Breast epithelium (tissue), 4 donors: ENCODE results near the gene E2F4. TPM values are rescaled to one million over a fixed set of nuclear protein-coding genes. Genes with fewer than 3 reads are reported as not detected.

Experiments
- DNase-seq, 2 donors: peaks; one replicate each; pipeline ENCODE4 v3.0.0-alpha.2; 2019; ENCODE audit warnings: low spot score in 2 of 2
- H3K27ac ChIP-seq, 2 donors: fragments of 200-600 bp; sonication (generic) in 1 of 2; one replicate each; pipeline ENCODE4 v1.5.1; 2016 to 2019; ENCODE audit warnings: mild to moderate bottlenecking in 1 of 2
- H3K27me3 ChIP-seq, 2 donors: fragments of 200-600 bp; sonication (generic) in 1 of 2; one replicate each; pipeline versions ENCODE4 v1.5.1 to v1.6.0; 2017 to 2019; ENCODE audit warnings: control low read depth in 1 of 2, mild to moderate bottlenecking in 1 of 2
- H3K36me3 ChIP-seq: fragments of 200-600 bp; one replicate; pipeline ENCODE4 v1.5.1; 2019
- H3K4me1 ChIP-seq, 2 donors: fragments of 200-600 bp; sonication (generic); one replicate each; pipeline ENCODE4 v1.5.1; 2016 to 2019; ENCODE audit warnings: control low read depth in 1 of 2
- H3K4me3 ChIP-seq, 3 donors: fragments of 200-600 bp; sonication (generic); 1 replicate in 2 of 3; 2 replicates in 1 of 3; pipeline ENCODE4 v1.5.1; 2016 to 2019; ENCODE audit warnings: mild to moderate bottlenecking in 3 of 3, moderate library complexity in 2 of 3
- H3K9me3 ChIP-seq, 2 donors: fragments of 200-600 bp; sonication (generic) in 1 of 2; one replicate each; pipeline ENCODE4 v1.5.1; 2016 to 2019; ENCODE audit warnings: control low read depth in 1 of 2
- POLR2A ChIP-seq: fragments of 450-650 bp; IDR thresholded peaks from one replicate; pipeline ENCODE4 v1.6.1; 2016; ENCODE audit warnings: antibody characterized with exemption, mild to moderate bottlenecking, moderate library complexity
- POLR2AphosphoS5 ChIP-seq, 3 donors: sonication (generic); formaldehyde crosslinking; IDR thresholded peaks; one replicate each; pipeline ENCODE4 v1.6.1; 2017; ENCODE audit warnings: antibody characterized with exemption in 3 of 3
- intact Hi-C: fragments of 100-400 bp; cut with DNase I; formaldehyde crosslinking; loops from one replicate; pipeline ENCODE4 v1.15.1; 2023; ENCODE audit warnings: low total_unique reads
- total RNA-seq, 3 donors: library from RNA; depleted of rRNA; stranded (reverse); fragments of >200 nt; gene quantifications; one replicate each; pipeline ENCODE4 v1.1.0, GENCODE V29; 2016
- TF ChIP-seq, protein P1 (sequence below), 3 donors: fragments of 450-650 bp; IDR thresholded peaks; one replicate each; pipeline ENCODE4 v1.5.1; 2016 to 2017; ENCODE audit warnings: antibody characterized with exemption in 3 of 3, mild to moderate bottlenecking in 3 of 3, moderate library complexity in 3 of 3

E2F4 gene
- total RNA-seq, 3 donors from 2014 or later: 74.1 to 86.9 (median 76.1) TPM

- Histone ChIP-seq H3K4me1 (peaks cover 16 to 37% of the 10 kb centered on the region in 2 donors), H3K36me3 (no peaks in the 10 kb centered on the region)
- no peak for DNase-seq
Measured at GRCh38 chr16:67240506-67240905, 48.6 kb downstream of the E2F4 start.

GRCh38 chr16:67241008-67241900 lies 49.3 kb downstream of the E2F4 start:
- no peaks in the 10 kb centered on the region for H3K9me3 ChIP-seq
- peak overlapping the region; percentile 76 to 93 for H3K27ac ChIP-seq
- peaks cover 16 to 37% of the 10 kb centered on the region in 2 donors for H3K4me1 ChIP-seq
- no peaks in the 10 kb centered on the region for H3K36me3 ChIP-seq
- DNase-seq: peak; percentile 87
- H3K27me3 ChIP-seq: no peaks in the 10 kb centered on the region
- TF ChIP-seq POLR2A (no peak), POLR2AphosphoS5 (IDR thresholded peaks at IDR 0.05) (peak in 2 of 3 donors; percentile 24 to 50)
- TF ChIP-seq, protein P1, sequence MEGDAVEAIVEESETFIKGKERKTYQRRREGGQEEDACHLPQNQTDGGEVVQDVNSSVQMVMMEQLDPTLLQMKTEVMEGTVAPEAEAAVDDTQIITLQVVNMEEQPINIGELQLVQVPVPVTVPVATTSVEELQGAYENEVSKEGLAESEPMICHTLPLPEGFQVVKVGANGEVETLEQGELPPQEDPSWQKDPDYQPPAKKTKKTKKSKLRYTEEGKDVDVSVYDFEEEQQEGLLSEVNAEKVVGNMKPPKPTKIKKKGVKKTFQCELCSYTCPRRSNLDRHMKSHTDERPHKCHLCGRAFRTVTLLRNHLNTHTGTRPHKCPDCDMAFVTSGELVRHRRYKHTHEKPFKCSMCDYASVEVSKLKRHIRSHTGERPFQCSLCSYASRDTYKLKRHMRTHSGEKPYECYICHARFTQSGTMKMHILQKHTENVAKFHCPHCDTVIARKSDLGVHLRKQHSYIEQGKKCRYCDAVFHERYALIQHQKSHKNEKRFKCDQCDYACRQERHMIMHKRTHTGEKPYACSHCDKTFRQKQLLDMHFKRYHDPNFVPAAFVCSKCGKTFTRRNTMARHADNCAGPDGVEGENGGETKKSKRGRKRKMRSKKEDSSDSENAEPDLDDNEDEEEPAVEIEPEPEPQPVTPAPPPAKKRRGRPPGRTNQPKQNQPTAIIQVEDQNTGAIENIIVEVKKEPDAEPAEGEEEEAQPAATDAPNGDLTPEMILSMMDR (IDR thresholded peaks at IDR 0.05): no peak
- H3K4me3 ChIP-seq: no peak overlapping the region
- intact Hi-C loops: no loop called here

More at GRCh38 chr16:67240506-67240905, 48.6 kb downstream of the E2F4 start:
- H3K9me3 ChIP-seq: no peaks in the 10 kb centered on the region
- H3K27me3 ChIP-seq: no peaks in the 10 kb centered on the region
- no peak overlapping the region for H3K4me3 ChIP-seq
- H3K27ac ChIP-seq: peak overlapping the region; percentile 76 to 93
- intact Hi-C loops: no loop called here
- TF ChIP-seq, protein P1 (IDR thresholded peaks at IDR 0.05): no peak
- no peak for TF ChIP-seq POLR2AphosphoS5 (IDR thresholded peaks at IDR 0.05)
- TF ChIP-seq POLR2A: no peak

GRCh38 chr16:67242138-67242730 lies 50.3 kb downstream of the E2F4 start:
- no peak overlapping the region for H3K4me3 ChIP-seq

GRCh38 chr16:67243481-67243880 lies 51.5 kb downstream of the E2F4 start:
- Histone ChIP-seq H3K27me3 (no peaks in the 10 kb centered on the region), H3K36me3 (no peaks in the 10 kb centered on the region), H3K4me3 (no peak overlapping the region), H3K27ac (peak overlapping the region; percentile 76 to 96), H3K4me1 (peaks cover 20 to 41% of the 10 kb centered on the region in 2 donors), H3K9me3 (no peaks in the 10 kb centered on the region)
- intact Hi-C loops: no loop called here
- no peak for DNase-seq
- TF ChIP-seq, protein P1 (IDR thresholded peaks at IDR 0.05): no peak
- TF ChIP-seq POLR2AphosphoS5 (IDR thresholded peaks at IDR 0.05): no peak
- TF ChIP-seq POLR2A: no peak

More at GRCh38 chr16:67242138-67242730, 50.3 kb downstream of the E2F4 start:
- no peak for DNase-seq
- intact Hi-C loops: no loop called here
- Histone ChIP-seq H3K9me3 (no peaks in the 10 kb centered on the region), H3K36me3 (no peaks in the 10 kb centered on the region), H3K27me3 (no peaks in the 10 kb centered on the region), H3K27ac (peak overlapping the region; percentile 76 to 93), H3K4me1 (peaks cover 16 to 37% of the 10 kb centered on the region in 2 donors)
- TF ChIP-seq POLR2A (no peak), POLR2AphosphoS5 (IDR thresholded peaks at IDR 0.05) (no peak)
- TF ChIP-seq, protein P1 (IDR thresholded peaks at IDR 0.05): no peak
